Activated effector memory CD4-positive, alpha-beta T cell treated with anti-CD3 and anti-CD28 coated beads, Interleukin-2, amount 50 U/mL, for 16 hours (primary cell): ENCODE measurements around the gene ISL2.

Experiments
- DNase-seq: peaks from one replicate; pipeline ENCODE4 v3.0.0-alpha.2; 2020

ISL2 gene

DNA sequence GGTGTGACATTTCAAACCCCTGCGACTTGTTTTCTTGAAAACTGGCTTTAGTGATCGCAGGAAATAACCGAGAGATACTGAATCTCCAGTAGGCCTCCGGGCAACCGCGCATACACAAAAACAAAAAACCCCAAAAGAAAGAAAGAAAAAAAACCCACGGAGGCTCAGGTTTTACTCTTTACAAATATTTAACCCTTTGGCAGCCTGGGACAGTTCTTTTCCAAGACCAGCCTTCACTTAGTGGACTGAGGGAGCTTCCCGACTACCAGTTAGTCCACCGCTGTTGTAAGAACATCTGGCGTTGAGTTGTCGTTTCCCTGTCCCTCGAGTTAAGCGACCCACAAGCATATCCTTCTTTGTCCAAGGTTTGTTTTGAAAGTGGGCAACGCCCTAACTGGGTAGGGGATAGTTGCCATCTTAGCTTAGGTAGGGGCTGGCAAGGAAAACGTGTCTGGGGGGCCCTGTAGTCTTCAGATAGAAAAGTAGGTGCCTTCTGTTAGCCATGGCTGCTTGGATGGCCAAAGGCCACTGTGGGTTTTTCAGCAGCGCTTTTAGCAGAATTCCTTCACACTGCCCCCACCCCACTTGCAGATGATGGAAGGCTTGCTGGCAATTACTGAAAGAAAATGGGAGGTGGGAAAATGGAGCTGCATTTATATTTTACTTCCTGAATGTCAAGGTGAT lies 6.9 kb downstream of the ISL2 start:
- no peak for DNase-seq

DNA sequence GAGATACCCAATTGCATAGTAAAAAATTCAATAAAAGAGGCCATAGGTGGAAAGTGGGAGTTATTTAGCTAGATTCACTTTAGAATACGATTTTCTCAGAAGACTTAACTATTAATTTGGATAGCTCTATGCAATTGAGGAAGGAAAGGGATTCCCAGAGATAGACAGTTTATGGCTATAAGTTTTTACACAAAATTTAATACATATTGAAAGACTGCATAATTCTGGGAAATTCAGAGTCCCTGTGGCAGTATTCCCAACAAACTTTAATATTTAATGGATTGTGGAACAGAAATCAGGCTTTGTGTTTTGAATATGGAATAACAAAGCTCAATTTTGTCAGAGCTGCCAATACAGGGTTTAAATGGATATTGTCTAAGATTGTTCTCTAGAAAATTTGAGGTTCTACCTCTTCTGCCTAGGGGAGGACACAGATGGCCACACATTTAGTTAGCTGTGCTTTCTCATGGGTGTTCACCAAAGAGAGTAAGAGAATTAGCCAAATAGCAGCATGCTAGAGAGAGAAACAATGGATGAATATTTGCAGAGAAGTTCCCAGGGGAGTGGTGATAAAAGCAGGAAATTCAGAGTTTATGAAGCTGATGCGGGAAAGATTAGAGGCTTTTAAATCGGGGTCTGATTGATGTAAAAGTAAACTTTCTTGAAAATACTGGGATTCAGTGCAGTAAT lies 8.5 kb downstream of the ISL2 start:
- no peak for DNase-seq

DNA sequence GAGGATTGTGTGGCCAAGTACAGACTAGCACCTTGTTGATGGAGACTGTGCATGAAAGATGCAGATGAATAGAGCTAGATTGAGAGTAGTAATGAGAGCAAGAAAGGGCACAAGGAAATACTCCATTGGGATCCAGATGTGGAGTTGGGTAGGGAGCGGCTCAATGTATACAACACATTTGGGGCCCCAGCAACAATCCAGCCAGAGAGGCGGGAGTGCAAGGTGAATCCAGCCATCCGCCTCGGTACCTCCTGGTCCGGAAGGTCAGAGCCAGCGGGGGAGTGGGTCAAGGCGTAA lies 9.0 kb downstream of the ISL2 start:
- DNase-seq, result no peak

DNA sequence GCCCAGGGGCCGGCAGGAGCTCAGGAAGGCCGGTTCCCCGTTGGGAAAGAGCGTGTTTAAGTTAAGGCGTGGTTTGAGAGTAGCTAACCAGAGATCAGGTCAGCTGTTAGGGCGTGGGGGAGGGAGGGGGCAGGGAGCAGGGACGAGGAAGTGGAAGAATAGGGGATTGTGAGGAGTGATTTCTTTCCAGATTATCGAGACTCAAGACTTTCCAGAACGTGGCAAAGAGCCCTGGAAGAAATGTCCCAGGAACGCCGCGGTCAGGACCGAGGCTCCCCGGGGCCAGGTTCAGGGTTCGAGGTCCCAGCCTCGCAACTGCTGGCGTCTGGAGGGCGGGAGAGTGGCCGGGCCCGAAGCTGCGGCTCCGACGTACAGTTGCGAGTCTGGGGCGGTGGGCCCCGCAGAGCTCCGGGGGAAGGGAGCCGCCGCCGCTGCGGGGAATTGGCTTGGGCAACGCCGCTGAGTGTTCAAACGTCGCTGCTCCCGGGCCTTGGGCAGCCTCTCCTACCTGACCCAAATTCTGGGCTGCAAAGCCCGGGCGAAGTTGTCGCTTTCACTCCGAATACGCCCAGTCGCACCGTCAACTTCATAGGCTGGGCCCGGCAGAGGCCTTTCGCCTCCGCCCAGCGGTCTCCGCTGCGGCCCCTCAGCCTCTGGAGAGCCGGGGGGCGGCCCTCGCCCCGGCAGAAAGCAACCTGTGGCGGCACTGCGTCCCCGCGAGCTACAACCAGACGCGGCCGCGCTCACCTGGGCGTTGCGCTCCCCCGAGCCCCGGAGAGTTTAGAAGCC lies 9.5 kb downstream of the ISL2 start:
- no peak for DNase-seq

DNA sequence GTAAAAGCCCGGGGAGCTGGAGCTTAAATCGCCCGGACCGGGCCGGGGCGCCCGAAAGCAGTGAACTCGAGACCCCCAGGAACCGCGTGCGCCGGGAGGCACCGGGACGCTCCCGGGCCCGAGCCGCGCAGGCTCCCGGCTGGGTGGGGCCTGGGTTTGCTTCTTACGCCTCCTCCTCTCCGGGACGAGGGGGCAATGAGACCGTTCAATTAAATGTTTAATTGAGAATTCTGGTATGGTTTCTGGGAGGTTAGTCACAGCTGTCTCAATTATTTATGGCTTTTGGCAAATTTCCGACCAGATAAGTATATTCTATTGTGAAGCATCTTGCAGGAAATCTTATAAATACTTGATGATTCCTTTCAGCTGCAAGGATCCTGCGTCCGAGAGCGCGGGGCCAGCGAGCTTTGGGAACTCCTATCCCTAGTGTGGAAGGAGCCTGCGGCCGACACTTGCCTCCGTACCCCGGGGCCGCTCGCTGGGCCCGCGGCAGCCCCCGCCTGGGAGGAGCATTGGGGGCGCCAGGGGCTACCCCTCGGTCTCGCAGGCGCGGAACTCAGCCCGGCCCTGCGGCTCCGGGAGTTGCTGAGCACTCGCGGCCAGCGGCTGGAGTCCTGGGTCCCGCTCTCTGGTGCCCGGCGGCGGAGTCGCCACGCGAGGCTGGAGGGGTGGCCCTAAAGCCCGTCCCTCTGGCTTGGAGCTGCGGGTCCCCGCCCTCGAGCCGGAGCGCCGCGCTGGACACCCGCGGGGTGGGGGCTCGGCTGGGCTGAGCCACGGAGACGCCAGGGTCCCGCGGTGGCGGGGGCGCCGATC lies 10.3 kb downstream of the ISL2 start:
- DNase-seq, result no peak

DNA sequence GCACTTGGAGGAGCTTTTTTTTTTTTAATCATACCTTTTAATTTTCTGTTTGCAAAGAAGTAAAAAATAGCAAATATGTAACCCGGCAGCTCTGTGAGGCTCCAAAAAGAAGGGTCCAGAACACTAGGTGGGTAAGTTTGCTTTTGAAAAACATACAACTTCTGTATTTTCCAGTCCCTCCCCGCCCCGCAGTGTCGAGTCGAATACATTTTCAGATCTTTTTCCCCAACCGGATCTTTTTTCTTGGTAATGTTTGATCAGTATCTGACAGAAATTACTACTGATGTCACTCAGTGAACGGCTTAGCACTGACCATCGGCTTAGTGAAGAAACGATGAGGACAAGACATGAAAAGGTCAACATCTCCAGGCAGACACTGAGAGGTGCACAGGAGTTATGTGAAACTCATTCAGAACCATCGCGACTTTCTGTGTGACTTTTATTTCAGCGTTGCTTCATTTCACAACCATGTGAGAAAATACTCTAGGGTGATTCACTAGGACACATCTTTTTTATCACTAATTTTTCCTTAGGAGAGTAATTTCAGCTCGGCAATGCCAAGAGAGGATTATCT lies 11.0 kb downstream of the ISL2 start:
- no peak for DNase-seq

DNA sequence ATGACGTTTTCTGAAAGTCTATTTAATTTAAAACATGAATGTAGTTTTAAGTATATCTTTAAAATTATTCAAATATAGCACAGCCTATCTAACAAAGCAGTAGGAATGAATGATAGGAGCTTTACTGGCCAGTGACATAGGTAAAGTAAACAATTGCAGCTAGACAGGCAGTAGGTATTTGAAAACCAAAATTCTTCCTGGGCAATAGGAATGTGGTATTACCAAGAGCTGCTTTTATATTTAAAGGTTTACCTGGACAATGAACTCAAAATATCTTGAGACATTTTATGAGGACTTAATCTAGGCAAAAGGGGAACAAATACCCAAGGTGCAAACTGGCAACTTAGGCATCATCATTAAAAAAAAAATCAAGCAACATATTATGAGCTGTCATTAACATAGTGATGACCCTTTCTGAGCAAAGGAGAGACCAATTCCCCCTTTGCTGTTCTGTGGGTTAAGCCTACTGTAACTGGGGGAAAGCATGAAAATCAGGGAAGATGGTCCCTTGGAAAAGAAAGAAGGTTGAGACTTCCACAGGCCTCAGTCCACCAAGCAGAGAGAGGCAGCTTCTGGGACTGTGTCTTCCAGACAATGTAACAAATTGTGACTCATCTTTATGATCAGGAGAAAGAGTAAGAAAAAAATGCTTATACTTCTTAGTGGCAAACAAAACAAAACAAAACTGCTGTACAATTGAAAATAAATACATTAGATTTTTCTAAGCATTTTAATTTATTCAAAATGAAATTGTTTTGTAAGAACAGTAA lies 12.9 kb downstream of the ISL2 start:
- no peak for DNase-seq

DNA sequence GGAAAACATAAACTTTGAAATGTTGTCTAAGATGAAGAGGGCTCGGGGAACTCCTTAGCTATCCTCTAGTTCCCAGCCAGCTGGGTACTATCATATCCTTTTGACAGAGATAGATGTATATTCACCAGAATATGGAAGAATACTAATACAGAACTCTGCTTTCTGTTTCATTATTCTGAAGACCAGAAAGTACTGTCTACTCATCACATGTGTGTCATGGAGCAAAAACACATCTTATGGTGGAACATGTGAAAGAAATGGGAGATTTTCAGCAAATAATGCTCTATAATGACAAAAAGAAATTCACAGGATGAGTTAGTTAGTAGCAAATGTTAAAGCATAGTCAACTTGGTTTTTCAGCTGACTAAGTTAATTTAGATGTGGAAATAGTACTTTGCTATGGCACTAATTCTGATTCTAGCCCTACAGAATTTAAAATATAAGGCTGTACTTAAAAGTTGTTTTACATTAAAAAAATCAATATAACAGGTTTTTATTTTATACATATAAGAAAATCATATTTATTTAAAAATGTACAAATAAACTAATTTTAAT lies 16.5 kb downstream of the ISL2 start:
- DNase-seq, result no peak

DNA sequence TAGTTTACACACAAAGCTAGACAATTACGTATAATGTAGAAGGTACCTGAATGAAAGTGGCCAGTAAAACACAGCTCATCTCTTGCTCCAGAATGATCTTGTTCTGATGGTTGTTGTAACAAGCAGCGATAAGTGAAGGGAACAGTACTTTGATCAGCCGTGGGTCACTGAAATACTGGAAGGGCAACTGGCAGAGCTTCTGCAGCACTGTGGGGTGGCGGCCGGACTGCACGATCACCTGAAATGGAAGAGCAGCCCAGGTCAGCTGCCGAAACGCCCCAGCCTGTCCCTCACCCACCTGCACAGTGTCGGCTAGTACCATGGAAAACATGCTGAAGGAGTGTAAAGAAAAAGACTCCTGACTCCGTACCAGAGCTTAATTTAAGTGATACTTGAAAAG lies 17.3 kb downstream of the ISL2 start:
- DNase-seq, result no peak

DNA sequence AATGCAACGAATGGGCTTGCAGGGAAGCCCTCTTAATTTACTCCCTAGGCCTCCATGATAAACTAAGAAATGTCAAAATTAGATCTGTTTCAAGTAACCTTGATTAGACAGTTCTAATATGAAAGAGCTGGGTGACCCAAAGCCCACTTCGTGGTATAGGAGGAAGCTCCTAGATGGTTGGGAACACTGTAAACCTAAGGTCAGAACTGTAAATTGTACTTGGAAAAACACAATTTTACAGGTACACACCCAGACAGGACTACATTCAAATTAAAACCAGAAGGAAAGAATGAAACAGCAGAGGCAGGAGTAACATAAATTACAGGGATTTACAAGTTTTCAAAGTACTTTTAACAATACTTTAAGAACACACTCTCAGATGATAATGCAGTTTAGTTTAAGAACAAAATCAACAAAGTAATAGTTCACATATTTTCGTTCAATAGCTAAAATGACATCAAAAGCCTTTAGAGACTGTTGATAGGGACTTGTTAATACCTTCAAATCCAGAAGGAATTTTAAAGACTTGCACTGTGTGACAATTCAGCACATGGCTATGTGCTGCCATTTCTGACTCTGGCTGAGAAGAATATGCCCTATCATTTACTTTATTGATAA lies 18.4 kb downstream of the ISL2 start:
- no peak for DNase-seq

DNA sequence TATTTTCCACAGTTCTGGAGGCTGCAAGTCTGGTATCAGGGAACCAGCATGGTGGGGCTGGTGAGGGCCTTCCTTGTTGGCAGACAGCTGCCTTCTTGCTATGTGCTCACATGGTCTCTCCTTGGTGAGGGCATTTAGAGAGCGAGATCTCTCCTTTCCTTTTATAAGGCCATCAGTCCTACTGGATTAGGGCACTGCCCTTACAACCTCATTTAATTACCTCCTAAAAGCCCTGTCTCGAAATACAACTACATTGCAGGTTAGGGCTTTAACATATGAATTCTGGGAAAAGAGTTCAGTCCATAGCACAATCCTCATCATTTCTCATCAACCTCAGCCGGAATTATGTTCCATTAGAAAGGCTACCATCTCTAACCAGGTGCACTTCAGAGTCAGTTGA lies 21.9 kb downstream of the ISL2 start:
- no peak for DNase-seq

DNA sequence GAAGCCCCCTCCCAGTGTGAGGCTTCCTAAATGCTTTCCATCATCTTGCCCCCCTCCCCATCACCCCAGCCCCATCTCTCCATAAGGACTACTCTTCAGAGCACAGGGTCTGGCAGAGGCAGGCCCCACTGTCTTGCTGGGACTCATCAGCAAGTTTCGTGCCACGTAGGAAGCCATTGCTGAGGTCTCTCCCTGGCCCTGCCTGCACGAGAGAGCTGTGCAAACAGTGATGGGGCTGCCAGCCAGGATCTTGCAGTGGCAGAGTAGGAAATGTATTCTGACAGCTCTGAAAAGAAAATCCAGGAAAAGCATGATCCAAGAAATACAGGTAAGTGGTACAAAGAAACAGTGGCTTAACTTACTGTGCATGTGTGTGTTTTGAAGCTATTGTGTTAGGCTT lies 22.6 kb downstream of the ISL2 start:
- DNase-seq, result no peak

DNA sequence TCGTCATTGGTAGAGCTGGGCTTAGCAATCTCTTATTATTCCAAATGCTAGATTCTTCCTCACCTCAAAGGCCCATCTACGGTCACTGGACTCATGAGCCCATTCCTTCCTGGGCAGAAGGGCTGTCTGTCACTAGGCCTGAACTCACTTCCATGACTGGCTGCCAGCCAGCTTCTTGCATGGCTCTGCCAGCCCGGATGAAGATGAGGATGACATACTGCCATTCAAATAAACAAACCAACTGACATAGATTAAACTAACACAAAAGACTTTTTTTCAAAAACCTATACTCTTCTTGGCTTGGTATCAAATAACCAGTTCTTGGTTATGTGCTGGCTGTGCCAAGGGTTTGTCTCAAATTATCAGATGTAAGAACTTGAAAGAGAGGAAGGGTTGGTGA lies 23.8 kb downstream of the ISL2 start:
- DNase-seq, result no peak

DNA sequence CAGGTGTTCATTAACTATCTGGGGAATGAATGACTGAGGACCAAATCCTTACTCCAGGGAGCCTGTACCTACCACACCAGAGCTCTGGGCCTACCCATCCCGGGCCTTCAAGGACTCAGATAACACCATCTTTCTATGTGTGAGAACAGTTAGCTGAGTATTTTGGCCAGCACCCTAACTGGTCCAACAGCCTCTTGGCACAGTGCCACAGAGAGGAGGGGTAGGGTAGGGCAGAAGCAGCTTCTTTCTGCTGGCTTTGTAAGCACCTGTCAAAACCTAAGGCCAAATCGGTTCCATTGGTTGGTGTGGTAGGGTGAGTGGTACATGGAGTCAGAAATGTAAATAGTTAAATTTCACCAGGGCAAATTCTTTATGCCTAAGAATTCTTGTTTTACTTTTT lies 26.7 kb downstream of the ISL2 start:
- DNase-seq, result no peak

DNA sequence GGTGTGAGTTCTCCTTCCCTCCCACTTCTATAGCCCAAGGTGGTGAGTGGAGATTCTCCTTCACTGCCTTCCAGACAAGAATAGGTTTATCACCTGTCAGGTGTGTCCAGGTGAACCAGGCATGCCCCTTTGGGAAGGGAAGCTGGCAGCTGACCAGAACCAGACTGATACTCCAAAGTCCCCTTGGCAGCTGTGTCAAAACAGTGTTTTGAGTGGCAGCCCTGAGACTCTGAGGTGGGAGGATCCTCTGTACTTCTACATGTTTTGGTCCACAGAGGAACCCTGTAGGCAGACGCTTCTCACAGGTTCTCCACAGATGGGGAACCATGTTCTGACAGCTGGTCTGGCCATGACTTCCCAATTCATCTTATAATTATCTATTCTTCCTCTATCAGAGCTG lies 30.1 kb downstream of the ISL2 start:
- DNase-seq, result no peak

DNA sequence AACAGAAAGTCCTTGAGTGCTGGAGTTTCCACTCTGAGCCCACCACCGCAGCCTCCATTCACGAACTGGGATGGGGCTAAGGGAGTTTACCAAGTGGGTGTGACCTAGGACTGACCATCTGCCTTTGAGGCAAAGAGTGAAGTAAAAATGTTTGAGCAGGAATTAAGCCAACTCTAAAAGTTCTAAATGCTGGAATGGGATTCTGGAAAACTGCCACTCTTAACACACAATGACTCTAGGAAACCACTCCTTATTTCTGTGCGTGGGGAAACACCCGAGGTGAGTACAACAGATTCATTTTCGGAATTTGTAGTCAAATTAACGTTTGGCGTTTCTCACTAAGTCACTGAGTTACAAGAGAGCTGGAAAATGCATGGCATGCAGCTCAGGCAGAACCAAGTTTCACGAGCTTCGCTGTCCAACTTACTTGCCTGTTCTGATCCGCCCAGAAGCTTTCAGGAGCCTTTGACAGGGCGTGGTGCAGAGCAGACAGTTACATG lies 31.6 kb downstream of the ISL2 start:
- no peak for DNase-seq

DNA sequence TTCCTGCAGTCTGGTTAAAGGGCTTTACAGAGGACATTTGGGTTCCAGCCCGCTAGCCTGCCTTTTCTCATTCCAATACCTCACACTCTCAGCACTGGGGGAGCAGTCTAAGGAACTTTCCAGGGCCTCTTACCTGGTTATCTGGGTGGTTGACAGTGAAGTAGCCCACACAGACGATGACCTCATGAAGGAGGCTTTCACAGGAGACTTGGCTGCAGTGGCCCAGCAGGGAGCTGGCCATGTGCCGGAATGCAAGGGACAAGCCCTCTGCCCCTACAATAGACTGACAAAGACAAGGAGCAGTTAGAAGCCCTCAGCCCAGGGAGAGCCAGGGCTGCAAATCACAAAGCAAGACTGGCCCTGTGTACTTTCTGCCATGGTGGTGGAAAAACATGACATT lies 39.5 kb downstream of the ISL2 start:
- DNase-seq, result no peak

DNA sequence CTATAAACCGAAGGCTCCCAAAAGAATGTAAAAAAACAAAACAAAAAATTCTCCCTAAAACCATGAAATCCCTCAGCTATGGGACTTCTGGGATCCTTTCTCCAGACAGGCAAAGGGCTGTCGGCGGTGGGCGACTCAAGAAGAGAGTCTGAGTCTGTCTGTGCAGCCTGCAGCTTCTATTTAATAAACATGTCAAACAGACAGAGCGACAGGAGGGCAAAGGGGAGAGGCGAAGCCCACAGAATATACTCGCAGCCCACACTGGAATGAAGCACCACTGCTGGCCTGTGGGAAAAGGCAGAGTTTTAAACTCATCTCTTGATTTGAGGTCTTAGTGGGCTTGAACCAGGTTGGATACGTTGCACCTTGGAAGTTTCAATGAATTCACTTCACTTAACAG lies 40.2 kb downstream of the ISL2 start:
- no peak for DNase-seq

DNA sequence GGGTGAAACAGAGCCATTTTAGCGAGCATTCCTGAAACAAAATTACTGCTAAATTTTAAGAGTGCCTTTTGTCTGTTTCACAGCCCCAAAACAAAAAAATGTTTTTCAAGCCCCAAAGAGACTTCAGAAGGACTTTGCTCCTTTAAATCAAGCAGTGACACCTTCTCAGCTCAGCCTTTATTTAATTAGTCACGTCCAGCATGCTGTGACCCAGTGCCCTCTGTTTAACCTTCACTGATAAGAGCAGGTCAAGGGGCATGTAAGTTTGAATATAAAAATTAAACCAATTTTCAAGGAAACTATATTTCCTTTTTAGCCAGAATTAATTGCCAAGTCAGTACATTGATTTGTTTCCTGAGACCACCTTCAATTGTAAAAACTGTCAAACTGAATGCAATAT lies 40.6 kb downstream of the ISL2 start:
- no peak for DNase-seq

DNA sequence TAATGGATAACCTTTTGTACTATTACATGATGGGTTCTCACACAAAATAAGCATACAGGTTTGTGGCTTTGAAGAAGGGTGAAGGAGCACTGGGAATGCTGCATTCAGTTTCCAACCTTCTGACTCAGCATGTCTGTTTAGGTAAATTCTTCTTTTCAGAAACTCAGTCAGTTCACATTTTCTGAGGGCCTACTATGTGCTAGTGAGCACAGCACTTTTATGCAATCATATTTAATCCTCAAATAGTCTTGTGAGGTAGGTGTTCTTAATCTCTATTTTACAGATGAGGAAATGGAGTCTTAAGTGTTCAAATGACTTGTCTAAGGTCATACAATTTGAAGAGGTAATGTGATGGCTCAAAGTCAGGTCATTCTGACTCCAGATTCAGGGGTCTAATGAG lies 41.2 kb downstream of the ISL2 start:
- DNase-seq, result no peak

DNA sequence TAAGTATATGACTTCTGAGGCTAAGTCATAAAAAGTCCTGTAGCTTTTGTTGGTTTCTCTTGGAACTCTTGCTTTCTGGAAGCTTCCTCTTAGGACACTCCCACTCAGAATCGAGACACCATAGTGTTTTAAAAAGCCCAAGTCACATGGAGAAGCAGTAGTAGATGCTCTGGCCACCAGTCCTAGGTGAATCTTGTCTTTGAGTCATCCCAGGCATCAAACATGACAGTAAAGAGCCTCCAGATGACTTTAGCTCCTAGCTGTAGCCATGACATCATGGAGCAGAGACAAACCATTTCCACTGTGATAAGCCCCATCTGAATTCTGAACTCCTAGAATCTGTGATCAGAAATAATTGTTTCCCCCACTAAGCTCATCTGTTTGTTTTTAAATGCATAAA lies 42.1 kb downstream of the ISL2 start:
- no peak for DNase-seq
